Measurements from ENCODE around the gene RASA3. TPM values are rescaled to one million over a fixed set of nuclear protein-coding genes. Genes with fewer than 3 reads are reported as not detected.

Gene RASA3
- total RNA-seq, 1 donor from 2014 or later, result 2.9 TPM

DNA sequence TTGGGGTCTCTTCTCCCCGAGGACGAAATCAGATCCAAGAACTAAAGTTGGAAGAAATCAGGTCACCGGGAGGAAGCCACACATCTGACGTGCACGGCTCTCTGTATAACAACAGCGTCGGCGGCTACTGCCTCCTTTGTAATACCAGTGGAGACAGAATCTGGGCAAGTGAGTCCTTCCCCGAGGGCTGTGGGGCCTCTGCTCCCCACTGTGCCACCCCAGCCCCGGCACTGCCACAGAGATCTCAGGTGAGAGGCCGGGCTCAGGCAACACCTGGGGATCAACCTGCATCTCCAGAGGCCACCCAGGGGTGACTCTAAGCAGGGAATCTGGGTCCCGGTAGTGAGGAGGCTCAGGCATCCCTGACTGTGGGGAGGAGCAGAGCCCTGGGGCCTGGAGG lies 124.9 kb downstream of the RASA3 start:
- H3K36me3 ChIP-seq, result no peaks in the 10 kb centered on the region
- no peaks in the 10 kb centered on the region for H3K27me3 ChIP-seq

GRCh38 chr13:114005206-114005724 lies 127.2 kb downstream of the RASA3 start:
- no peaks in the 10 kb centered on the region for H3K79me2 ChIP-seq (ENCODE audit: low read depth)
- peaks cover 6% of the 10 kb centered on the region for H3K36me3 Mint-ChIP-seq
- DNase-seq (ENCODE audit: low spot score), result no peak
- H3K9ac ChIP-seq, result no peak overlapping the region
- no peak overlapping the region for H3K27ac Mint-ChIP-seq
- H3K9me3 Mint-ChIP-seq, result no peaks in the 10 kb centered on the region
- H3K27ac ChIP-seq, result no peak overlapping the region
- no peak overlapping the region for H3K4me3 ChIP-seq
- H2AFZ ChIP-seq (replicated peaks), result no peak overlapping the region
- H3K4me1 ChIP-seq, result no peaks in the 10 kb centered on the region
- H3F3A ChIP-seq (ENCODE audit: low read depth), result no peaks in the 10 kb centered on the region
- H4K20me1 ChIP-seq (ENCODE audit: low read depth), result no peaks in the 10 kb centered on the region
- TF ChIP-seq, protein P1, sequence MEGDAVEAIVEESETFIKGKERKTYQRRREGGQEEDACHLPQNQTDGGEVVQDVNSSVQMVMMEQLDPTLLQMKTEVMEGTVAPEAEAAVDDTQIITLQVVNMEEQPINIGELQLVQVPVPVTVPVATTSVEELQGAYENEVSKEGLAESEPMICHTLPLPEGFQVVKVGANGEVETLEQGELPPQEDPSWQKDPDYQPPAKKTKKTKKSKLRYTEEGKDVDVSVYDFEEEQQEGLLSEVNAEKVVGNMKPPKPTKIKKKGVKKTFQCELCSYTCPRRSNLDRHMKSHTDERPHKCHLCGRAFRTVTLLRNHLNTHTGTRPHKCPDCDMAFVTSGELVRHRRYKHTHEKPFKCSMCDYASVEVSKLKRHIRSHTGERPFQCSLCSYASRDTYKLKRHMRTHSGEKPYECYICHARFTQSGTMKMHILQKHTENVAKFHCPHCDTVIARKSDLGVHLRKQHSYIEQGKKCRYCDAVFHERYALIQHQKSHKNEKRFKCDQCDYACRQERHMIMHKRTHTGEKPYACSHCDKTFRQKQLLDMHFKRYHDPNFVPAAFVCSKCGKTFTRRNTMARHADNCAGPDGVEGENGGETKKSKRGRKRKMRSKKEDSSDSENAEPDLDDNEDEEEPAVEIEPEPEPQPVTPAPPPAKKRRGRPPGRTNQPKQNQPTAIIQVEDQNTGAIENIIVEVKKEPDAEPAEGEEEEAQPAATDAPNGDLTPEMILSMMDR (IDR thresholded peaks at IDR 0.05), result no peak
- no peak for TF ChIP-seq EZH2phosphoT487 (IDR thresholded peaks at IDR 0.05)
- no peak for TF ChIP-seq EZH2 (IDR thresholded peaks at IDR 0.05)
- H3K9me3 ChIP-seq (ENCODE audit: low read depth), result no peaks in the 10 kb centered on the region
- H3K4me1 Mint-ChIP-seq, result no peaks in the 10 kb centered on the region
- no peaks in the 10 kb centered on the region for H3K27me3 ChIP-seq
- no peak overlapping the region for H3K4me2 ChIP-seq
- peak overlapping the region; percentile 21 for H3K4me3 Mint-ChIP-seq
- H3K27me3 Mint-ChIP-seq (ENCODE audit: insufficient read depth, low read depth), result no peaks in the 10 kb centered on the region
- no peaks in the 10 kb centered on the region for H3K36me3 ChIP-seq

More for the DNA sequence above, 124.9 kb downstream of the RASA3 start:
- H3F3A ChIP-seq (ENCODE audit: low read depth), result no peaks in the 10 kb centered on the region
- H3K4me2 ChIP-seq, result no peak overlapping the region
- H3K27ac Mint-ChIP-seq, result peak overlapping the region; percentile 83
- no peaks in the 10 kb centered on the region for H3K79me2 ChIP-seq (ENCODE audit: low read depth)
- H3K4me3 Mint-ChIP-seq, result no peak overlapping the region
- TF ChIP-seq EZH2phosphoT487 (IDR thresholded peaks at IDR 0.05) (no peak), EZH2 (IDR thresholded peaks at IDR 0.05) (no peak)
- TF ChIP-seq, protein P1 (IDR thresholded peaks at IDR 0.05), result no peak
- H3K4me3 ChIP-seq, result no peak overlapping the region
- no peaks in the 10 kb centered on the region for H3K27me3 Mint-ChIP-seq (ENCODE audit: insufficient read depth, low read depth)
- H3K27ac ChIP-seq, result no peak overlapping the region
- no peaks in the 10 kb centered on the region for H3K4me1 ChIP-seq
- no peaks in the 10 kb centered on the region for H4K20me1 ChIP-seq (ENCODE audit: low read depth)
- no peaks in the 10 kb centered on the region for H3K4me1 Mint-ChIP-seq
- H3K9me3 Mint-ChIP-seq, result no peaks in the 10 kb centered on the region
- no peak for DNase-seq (ENCODE audit: low spot score)
- no peak overlapping the region for H2AFZ ChIP-seq (replicated peaks)
- H3K9me3 ChIP-seq (ENCODE audit: low read depth), result no peaks in the 10 kb centered on the region
- H3K9ac ChIP-seq, result no peak overlapping the region
- H3K36me3 Mint-ChIP-seq, result peaks cover 12% of the 10 kb centered on the region

- Mint-ChIP-seq H3K27me3 (ENCODE audit: insufficient read depth, low read depth) (no peaks in the 10 kb centered on the region), H3K36me3 (peaks cover 7% of the 10 kb centered on the region), H3K4me1 (no peaks in the 10 kb centered on the region), H3K4me3 (peak overlapping the region; percentile 21), H3K9me3 (no peaks in the 10 kb centered on the region), H3K27ac (no peak overlapping the region)
- DNase-seq (ENCODE audit: low spot score), result no peak
- no peaks in the 10 kb centered on the region for H3K4me1 ChIP-seq
- no peak overlapping the region for H3K4me3 ChIP-seq
- no peak overlapping the region for H2AFZ ChIP-seq (replicated peaks)
- TF ChIP-seq EZH2phosphoT487 (IDR thresholded peaks at IDR 0.05) (no peak), EZH2 (IDR thresholded peaks at IDR 0.05) (no peak)
- TF ChIP-seq, protein P1 (IDR thresholded peaks at IDR 0.05), result no peak
- no peak overlapping the region for H3K4me2 ChIP-seq
- H4K20me1 ChIP-seq (ENCODE audit: low read depth), result no peaks in the 10 kb centered on the region
- no peak overlapping the region for H3K27ac ChIP-seq
- H3K9me3 ChIP-seq (ENCODE audit: low read depth), result no peaks in the 10 kb centered on the region
- no peak overlapping the region for H3K9ac ChIP-seq
- H3K79me2 ChIP-seq (ENCODE audit: low read depth), result no peaks in the 10 kb centered on the region
- no peaks in the 10 kb centered on the region for H3K27me3 ChIP-seq
- H3F3A ChIP-seq (ENCODE audit: low read depth), result no peaks in the 10 kb centered on the region
- H3K36me3 ChIP-seq, result no peaks in the 10 kb centered on the region
Observed at GRCh38 chr13:114004420-114005205, 127.8 kb downstream of the RASA3 start.

Data from neural progenitor cell (in vitro differentiated cells).